Activated CD8-positive, alpha-beta T cell treated with anti-CD3 and anti-CD28 coated beads for 36 hours (primary cell): ENCODE measurements around the gene DUSP18. TPM values are rescaled to one million over a fixed set of nuclear protein-coding genes. Genes with fewer than 3 reads are reported as not detected.

Experiments used
- ATAC-seq: fragments of 200-7000 bp; cut with Tn5 transposase; one replicate; pipeline ENCODE4 v1.10.0; 2021; ENCODE audit warnings: mild to moderate bottlenecking, moderate library complexity
- CTCF ChIA-PET: fragments of 350-600 bp; sonication (Branson Sonifier 250); formaldehyde crosslinking; loops from one replicate; lab custom pipeline; 2021; ENCODE audit warnings: antibody characterized with exemption; lab: Charles Lee
- POLR2A ChIA-PET: fragments of 350-600 bp; sonication (Branson Sonifier 250); formaldehyde crosslinking; loops from one replicate; lab custom pipeline; 2021; ENCODE audit warnings: antibody characterized with exemption; lab: Charles Lee
- DNase-seq: peaks from one replicate; pipeline ENCODE4 v3.0.0-alpha.2; 2020
- H3K27ac Mint-ChIP-seq: one replicate; pipeline ENCODE4 v1.8.0; 2021; ENCODE audit warnings: mild to moderate bottlenecking, mixed read lengths
- H3K27me3 Mint-ChIP-seq: one replicate; pipeline ENCODE4 v1.8.0; 2021; ENCODE audit warnings: mixed read lengths
- H3K36me3 Mint-ChIP-seq: one replicate; pipeline ENCODE4 v1.8.0; 2021; ENCODE audit warnings: low read depth, mixed read lengths
- H3K4me1 Mint-ChIP-seq: one replicate; pipeline ENCODE4 v1.8.0; 2021; ENCODE audit warnings: low read depth, mixed read lengths
- H3K4me3 Mint-ChIP-seq: one replicate; pipeline ENCODE4 v1.8.0; 2021; ENCODE audit warnings: mild to moderate bottlenecking, moderate library complexity, mixed read lengths
- H3K9me3 Mint-ChIP-seq: one replicate; pipeline ENCODE4 v1.8.0; 2021; ENCODE audit warnings: mixed read lengths
- intact Hi-C: fragments of 100-400 bp; cut with micrococcal nuclease; formaldehyde crosslinking; loops from one replicate; pipeline ENCODE4 v1.10.0; 2022
- total RNA-seq, 2 experiments: library from RNA; stranded (reverse); gene quantifications; one replicate each; pipeline ENCODE4 v1.2.3, GENCODE V29; 2021
- TF ChIP-seq, protein P1 (sequence below): fragments of 200-600 bp; IDR thresholded peaks from one replicate; pipeline ENCODE4 v1.8.0; 2022; ENCODE audit warnings: antibody characterized with exemption, mild to moderate bottlenecking

Gene DUSP18
- total RNA-seq, 2 experiments from 2014 or later = 4.1 to 4.4 TPM

DNA sequence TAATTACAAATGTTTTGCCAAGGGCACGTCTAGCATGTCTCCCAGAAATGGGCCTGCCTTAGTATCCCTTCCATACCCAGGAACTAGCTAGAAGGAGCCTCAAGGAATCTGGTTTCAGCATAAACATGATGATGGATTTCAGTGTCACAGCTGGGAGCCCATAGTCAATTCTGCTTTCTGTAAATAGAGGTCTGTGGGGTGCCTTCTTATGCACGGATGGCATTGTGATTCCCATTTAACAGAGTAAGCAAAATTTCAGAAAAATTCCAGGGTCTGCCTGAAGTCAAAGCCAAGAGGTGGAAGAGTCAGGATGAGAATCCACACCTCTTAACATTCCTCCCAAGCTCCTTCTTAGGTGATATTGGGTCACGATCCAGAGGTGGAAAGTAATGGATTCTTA lies 12.1 kb downstream of the DUSP18 start:
- CTCF ChIA-PET = interaction anchor here (0.6 to 1.9 kb wide), 3 partner anchors 21 to 881 kb away, joined by 3 to 6 read pairs (median 3); no protein-coding TSS in a partner anchor
- TF ChIP-seq, protein P1, sequence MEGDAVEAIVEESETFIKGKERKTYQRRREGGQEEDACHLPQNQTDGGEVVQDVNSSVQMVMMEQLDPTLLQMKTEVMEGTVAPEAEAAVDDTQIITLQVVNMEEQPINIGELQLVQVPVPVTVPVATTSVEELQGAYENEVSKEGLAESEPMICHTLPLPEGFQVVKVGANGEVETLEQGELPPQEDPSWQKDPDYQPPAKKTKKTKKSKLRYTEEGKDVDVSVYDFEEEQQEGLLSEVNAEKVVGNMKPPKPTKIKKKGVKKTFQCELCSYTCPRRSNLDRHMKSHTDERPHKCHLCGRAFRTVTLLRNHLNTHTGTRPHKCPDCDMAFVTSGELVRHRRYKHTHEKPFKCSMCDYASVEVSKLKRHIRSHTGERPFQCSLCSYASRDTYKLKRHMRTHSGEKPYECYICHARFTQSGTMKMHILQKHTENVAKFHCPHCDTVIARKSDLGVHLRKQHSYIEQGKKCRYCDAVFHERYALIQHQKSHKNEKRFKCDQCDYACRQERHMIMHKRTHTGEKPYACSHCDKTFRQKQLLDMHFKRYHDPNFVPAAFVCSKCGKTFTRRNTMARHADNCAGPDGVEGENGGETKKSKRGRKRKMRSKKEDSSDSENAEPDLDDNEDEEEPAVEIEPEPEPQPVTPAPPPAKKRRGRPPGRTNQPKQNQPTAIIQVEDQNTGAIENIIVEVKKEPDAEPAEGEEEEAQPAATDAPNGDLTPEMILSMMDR = no peak
- no peak for ATAC-seq
- intact Hi-C loops = no loop called here
- Mint-ChIP-seq H3K27me3 (no peaks in the 10 kb centered on the region), H3K4me1 (peaks cover 7% of the 10 kb centered on the region), H3K9me3 (no peaks in the 10 kb centered on the region), H3K4me3 (no peak overlapping the region), H3K27ac (no peak overlapping the region), H3K36me3 (peaks cover 2% of the 10 kb centered on the region)
- POLR2A ChIA-PET = interaction anchor here (0.9 kb wide), 1 partner anchor 12 kb away, joined by 5 read pairs; no protein-coding TSS in a partner anchor
- DNase-seq = no peak

GRCh38 chr22:30654361-30654760 lies 13.3 kb downstream of the DUSP18 start:
- no peaks in the 10 kb centered on the region for H3K9me3 Mint-ChIP-seq
- ChIA-PET CTCF (no interaction called here), POLR2A (interaction anchor here (0.9 kb wide), 1 partner anchor 11 kb away, joined by 5 read pairs; no protein-coding TSS in a partner anchor)
- peaks cover 2% of the 10 kb centered on the region for H3K36me3 Mint-ChIP-seq
- TF ChIP-seq, protein P1 = no peak
- no peaks in the 10 kb centered on the region for H3K27me3 Mint-ChIP-seq
- ATAC-seq = no peak
- intact Hi-C loops = no loop called here
- no peak overlapping the region for H3K27ac Mint-ChIP-seq
- no peak for DNase-seq
- H3K4me1 Mint-ChIP-seq = peaks cover 13% of the 10 kb centered on the region
- no peak overlapping the region for H3K4me3 Mint-ChIP-seq

DNA sequence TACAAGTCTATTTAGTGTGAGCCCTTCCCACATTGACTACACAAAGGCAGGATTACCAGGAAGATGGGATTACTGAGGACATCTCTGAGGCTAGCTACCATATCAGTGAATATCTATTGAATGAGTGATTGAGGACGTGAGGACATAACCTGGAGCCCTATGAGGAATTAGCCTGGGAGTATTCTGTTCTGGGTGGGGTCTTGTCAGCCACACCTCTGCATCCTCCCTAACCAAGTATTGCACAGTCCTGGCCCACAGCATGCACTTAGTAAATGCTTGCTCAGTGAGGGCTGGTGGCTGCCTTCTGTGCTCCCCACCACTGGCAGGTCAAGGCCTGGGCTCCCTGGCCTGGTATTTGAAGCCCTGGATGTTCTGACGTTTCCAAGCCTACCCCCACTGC lies 14.8 kb downstream of the DUSP18 start:
- intact Hi-C loops = no loop called here
- ATAC-seq (no peak), DNase-seq (no peak)
- H3K9me3 Mint-ChIP-seq = no peaks in the 10 kb centered on the region
- no peak overlapping the region for H3K27ac Mint-ChIP-seq
- TF ChIP-seq, protein P1 = no peak
- no peak overlapping the region for H3K4me3 Mint-ChIP-seq
- ChIA-PET POLR2A (no interaction called here), CTCF (no interaction called here)
- no peaks in the 10 kb centered on the region for H3K36me3 Mint-ChIP-seq
- H3K27me3 Mint-ChIP-seq = no peaks in the 10 kb centered on the region
- peaks cover 22% of the 10 kb centered on the region for H3K4me1 Mint-ChIP-seq

DNA sequence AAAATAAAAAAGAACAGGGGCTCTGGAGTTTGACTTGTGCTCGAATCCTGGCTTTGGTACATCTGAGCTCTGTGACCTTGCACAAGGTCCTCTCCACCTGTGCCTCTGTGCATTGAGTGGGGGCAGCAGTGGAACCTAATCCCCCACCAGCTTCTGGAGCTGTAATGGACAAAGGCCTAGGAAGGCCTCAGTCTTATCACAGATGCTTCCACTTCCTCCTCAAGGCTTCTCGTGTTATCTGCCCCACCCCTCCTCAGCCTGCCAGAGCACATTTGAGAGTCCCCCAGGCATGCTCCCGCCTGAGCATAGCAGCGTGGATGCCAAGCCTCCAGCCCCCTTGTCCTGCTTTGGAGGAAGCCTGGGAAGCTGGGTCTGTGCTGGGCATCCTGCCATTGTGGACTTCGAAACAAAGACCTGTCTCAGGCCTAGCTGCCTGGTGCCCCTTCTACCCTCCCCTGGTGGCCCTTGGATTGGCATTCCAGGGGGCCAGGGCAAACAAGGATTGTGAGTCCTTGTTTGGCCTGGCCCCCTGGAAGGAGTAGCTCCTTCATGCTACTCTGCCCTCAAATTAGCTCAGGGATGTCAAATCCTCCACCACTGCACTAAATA lies 17.1 kb downstream of the DUSP18 start:
- peaks cover 22% of the 10 kb centered on the region for H3K4me1 Mint-ChIP-seq
- DNase-seq (no peak), ATAC-seq (no peak)
- H3K4me3 Mint-ChIP-seq = no peak overlapping the region
- intact Hi-C loops = no loop called here
- ChIA-PET CTCF (interaction anchor here (1.0 to 4.0 kb wide), 8 partner anchors 8 to 104 kb away, joined by 3 to 36 read pairs (median 6); partner anchors contain the start of genes DUSP18 and SLC35E4), POLR2A (interaction anchor here (2.0 to 3.3 kb wide), 2 partner anchors 15 to 92 kb away, joined by 5 to 19 read pairs; partner anchors contain the start of gene SLC35E4)
- H3K27me3 Mint-ChIP-seq = no peaks in the 10 kb centered on the region
- H3K27ac Mint-ChIP-seq = no peak overlapping the region
- TF ChIP-seq, protein P1 = no peak
- no peaks in the 10 kb centered on the region for H3K9me3 Mint-ChIP-seq
- H3K36me3 Mint-ChIP-seq = no peaks in the 10 kb centered on the region

DNA sequence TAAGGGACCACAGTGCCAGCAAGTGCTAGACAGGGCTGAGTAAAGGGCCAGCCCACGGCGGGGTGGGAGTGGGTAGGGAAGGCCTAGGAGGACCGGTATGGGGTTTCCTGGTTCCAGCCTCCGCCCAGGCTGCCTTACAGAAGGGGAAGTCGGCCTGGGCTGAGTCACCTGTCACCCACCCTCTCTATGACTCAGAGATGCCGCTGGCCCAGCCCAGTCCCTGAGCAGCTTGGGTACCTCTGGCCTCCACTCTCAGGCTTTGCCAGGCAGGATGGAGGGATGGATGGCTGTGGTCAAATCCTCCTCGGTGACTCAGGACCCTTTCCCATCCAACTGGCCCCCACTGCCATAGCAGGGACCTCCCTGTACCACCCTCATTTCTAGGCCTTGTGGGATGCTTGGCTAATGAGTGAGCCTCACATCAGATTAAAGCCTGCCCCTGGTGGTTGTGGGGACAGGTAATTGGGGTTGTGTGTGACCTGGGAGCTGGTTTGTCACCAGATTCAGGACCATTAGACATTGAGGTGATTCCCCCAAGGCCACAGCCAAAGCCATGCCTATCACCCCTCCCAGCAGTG lies 18.2 kb downstream of the DUSP18 start:
- H3K36me3 Mint-ChIP-seq = no peaks in the 10 kb centered on the region
- ChIA-PET CTCF (interaction anchor here (0.6 to 4.0 kb wide), 12 partner anchors 9 to 319 kb away, joined by 3 to 36 read pairs (median 5); partner anchors contain the start of genes DUSP18, MORC2 and SLC35E4), POLR2A (interaction anchor here (2.0 to 3.3 kb wide), 2 partner anchors 14 to 93 kb away, joined by 5 to 19 read pairs; partner anchors contain the start of gene SLC35E4)
- TF ChIP-seq, protein P1 = peak; percentile 59
- peak; percentile 94 for DNase-seq
- H3K27ac Mint-ChIP-seq = peak overlapping the region; percentile 85
- H3K9me3 Mint-ChIP-seq = no peaks in the 10 kb centered on the region
- intact Hi-C loops = no loop called here
- H3K4me3 Mint-ChIP-seq = no peak overlapping the region
- H3K27me3 Mint-ChIP-seq = no peaks in the 10 kb centered on the region
- H3K4me1 Mint-ChIP-seq = peaks cover 28% of the 10 kb centered on the region
- peak; percentile 99 for ATAC-seq
